ENCODE results near the gene HSP90AA1. TPM values are rescaled to one million over a fixed set of nuclear protein-coding genes. Genes with fewer than 3 reads are reported as not detected.

HSP90AA1 gene
- total and polyA plus RNA-seq, 2 of the 8 experiments (the other 6 are each of a cell fraction or from before 2014, with no cell fraction given), result 339 to 878 TPM

DNA sequence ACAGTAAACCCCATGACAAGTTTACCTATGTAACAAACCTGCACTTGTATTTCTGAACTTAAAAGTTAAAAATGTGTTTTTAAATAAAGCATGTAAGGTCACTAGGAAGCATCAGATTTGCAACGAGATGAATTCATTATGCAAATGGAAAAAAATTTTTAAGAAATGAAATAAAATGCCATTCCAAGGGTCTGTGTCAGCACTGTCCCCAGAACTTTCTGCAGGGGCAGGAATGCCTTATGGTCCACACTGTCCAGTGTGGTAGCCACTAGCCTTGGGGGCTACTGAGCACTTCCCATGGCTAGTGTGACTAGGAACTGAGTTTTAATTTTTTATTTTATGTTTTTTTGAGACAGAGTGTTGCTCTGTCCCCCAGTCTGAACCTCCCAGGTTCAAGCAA is 49.2 kb downstream of the HSP90AA1 start:
- H4K8ac ChIP-seq (ENCODE audit: extremely low read depth, insufficient read depth, low read length), result no peak overlapping the region
- ChIA-PET POLR2A (ENCODE audit: partially characterized antibody) (no interaction called here), CTCF (ENCODE audit: partially characterized antibody) (interaction anchor here (1.9 kb wide), 1 partner anchor 8 kb away, joined by 6 read pairs; no protein-coding TSS in a partner anchor)
- no peak overlapping the region for H3K56ac ChIP-seq (replicated peaks; ENCODE audit: insufficient read length, low read depth, low read length)
- H3K27me3 ChIP-seq (replicated peaks in 1 of 4; ENCODE audit: control insufficient read depth in 3 of 4, extremely low read depth in 1 of 4, insufficient read depth in 3 of 4, low read length in 3 of 4), result no peaks in the 10 kb centered on the region
- no peak overlapping the region for H2BK120ac ChIP-seq (replicated peaks; ENCODE audit: low read depth, low read length)
- H2BK20ac ChIP-seq (ENCODE audit: low read length), result no peak overlapping the region
- no peak overlapping the region for H2AFZ ChIP-seq (ENCODE audit: low read length)
- no peaks in the 10 kb centered on the region for H3K9me3 ChIP-seq (ENCODE audit: insufficient read depth in 2 of 2, low read depth in 1 of 2, low read length in 1 of 2)
- H3K14ac ChIP-seq (ENCODE audit: insufficient read length), result no peak overlapping the region
- H3K4me1 ChIP-seq (replicated peaks in 1 of 4; ENCODE audit: control insufficient read depth in 3 of 4, insufficient read depth in 4 of 4, low read length in 3 of 4), result no peaks in the 10 kb centered on the region
- no peak overlapping the region for H2BK5ac ChIP-seq (ENCODE audit: low read depth, low read length)
- H3K79me2 ChIP-seq (ENCODE audit: control insufficient read depth in 1 of 2, insufficient read depth in 2 of 2, low read length in 2 of 2), result no peaks in the 10 kb centered on the region
- H3K79me1 ChIP-seq (ENCODE audit: low read depth, low read length), result no peaks in the 10 kb centered on the region
- H3K23ac ChIP-seq (ENCODE audit: insufficient read length), result no peak overlapping the region
- no peaks in the 10 kb centered on the region for H3K23me2 ChIP-seq (ENCODE audit: low read depth, low read length)
- H2AK5ac ChIP-seq (ENCODE audit: low read depth, low read length), result no peak overlapping the region
- no peak overlapping the region for H3K18ac ChIP-seq (ENCODE audit: extremely low read depth, low read length)
- H3K9ac ChIP-seq (replicated peaks in 1 of 4; ENCODE audit: extremely low read depth in 1 of 4, low read depth in 3 of 4, low read length in 3 of 4), result no peak overlapping the region
- H3K36me3 ChIP-seq (ENCODE audit: control insufficient read depth in 2 of 4, insufficient read depth in 4 of 4, low read length in 3 of 4), result peaks cover 57 to 93% (median 86%) of the 10 kb centered on the region in 4 experiments
- no peak for DNase-seq (ENCODE audit: low read depth in 1 of 2, low spot score in 2 of 2)
- H3K27ac ChIP-seq (ENCODE audit: low read depth, low read length), result no peak overlapping the region
- H4K91ac ChIP-seq (replicated peaks; ENCODE audit: insufficient read length, low read length), result no peak overlapping the region
- no peak for FAIRE-seq
- no peak overlapping the region for H3K4me2 ChIP-seq (ENCODE audit: insufficient read depth in 1 of 2, low read depth in 2 of 2, low read length in 2 of 2)
- no peak overlapping the region for H2BK12ac ChIP-seq (ENCODE audit: low read depth, low read length)
- no peak overlapping the region for H4K5ac ChIP-seq (ENCODE audit: insufficient read length, low read depth, low read length)
- no peak overlapping the region for H2BK15ac ChIP-seq (ENCODE audit: low read length)
- H3K4ac ChIP-seq (replicated peaks; ENCODE audit: insufficient read length, low read depth, low read length), result no peak overlapping the region
- no peak overlapping the region for H3K4me3 ChIP-seq (ENCODE audit: extremely low read depth in 1 of 4, insufficient read depth in 2 of 4, low read depth in 3 of 4, low read length in 4 of 4)
- WGBS, 2 experiments (ENCODE audit: extremely low coverage in 1 of 2, insufficient coverage in 1 of 2, insufficient read length in 1 of 2, insufficient replicate concordance in 2 of 2, low coverage in 1 of 2, low lambda C conversion rate in 2 of 2, missing lambda C conversion rate in 1 of 2), result 91% methylated on average over 1 of the region's 1 CpG; no CpG with 5 or more reads in 1 of the 2 experiments
- H4K20me1 ChIP-seq (replicated peaks in 1 of 2; ENCODE audit: control insufficient read depth in 1 of 2, insufficient read depth in 2 of 2, low read length in 2 of 2), result peaks cover 3 to 5% of the 10 kb centered on the region in 2 experiments
- TF ChIP-seq JUN (IDR thresholded peaks at IDR 0.05; ENCODE audit: low read depth, low read length) (no peak), BRCA1 (IDR thresholded peaks at IDR 0.05; ENCODE audit: low read depth, low read length) (no peak), GTF2F1 (IDR thresholded peaks at IDR 0.05; ENCODE audit: borderline replicate concordance, low read depth, low read length) (no peak), ZNF274 (IDR thresholded peaks at IDR 0.05; ENCODE audit: borderline replicate concordance, extremely low read depth, low read length) (no peak), TBP (IDR thresholded peaks at IDR 0.05; ENCODE audit: low read depth, low read length) (no peak), ASH2L (IDR thresholded peaks at IDR 0.05; ENCODE audit: low read length) (no peak), JUND (IDR thresholded peaks at IDR 0.05; ENCODE audit: low read length) (no peak), EZH2 (IDR thresholded peaks at IDR 0.05; ENCODE audit: low read depth, low read length, severe bottlenecking) (no peak), TEAD4 (IDR thresholded peaks at IDR 0.05; ENCODE audit: low read depth, low read length) (no peak), POLR2A (IDR thresholded peaks at IDR 0.05; ENCODE audit: control extremely low read depth in 1 of 2, low read depth in 2 of 2, low read length in 2 of 2) (no peak), RBBP5 (IDR thresholded peaks at IDR 0.05; ENCODE audit: borderline replicate concordance, low read depth, low read length) (no peak)
- TF ChIP-seq, protein P1, sequence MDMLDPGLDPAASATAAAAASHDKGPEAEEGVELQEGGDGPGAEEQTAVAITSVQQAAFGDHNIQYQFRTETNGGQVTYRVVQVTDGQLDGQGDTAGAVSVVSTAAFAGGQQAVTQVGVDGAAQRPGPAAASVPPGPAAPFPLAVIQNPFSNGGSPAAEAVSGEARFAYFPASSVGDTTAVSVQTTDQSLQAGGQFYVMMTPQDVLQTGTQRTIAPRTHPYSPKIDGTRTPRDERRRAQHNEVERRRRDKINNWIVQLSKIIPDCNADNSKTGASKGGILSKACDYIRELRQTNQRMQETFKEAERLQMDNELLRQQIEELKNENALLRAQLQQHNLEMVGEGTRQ (IDR thresholded peaks at IDR 0.05; ENCODE audit: low read length), result no peak

Data from H1 (cell line).